Neural progenitor cell (in vitro differentiated cells): ENCODE results near the gene KCNQ1. TPM values are rescaled to one million over a fixed set of nuclear protein-coding genes. Genes with fewer than 3 reads are reported as not detected.

Experiments
- DNase-seq: peaks from one replicate; pipeline ENCODE4 v3.0.0-alpha.2; 2016; ENCODE audit warnings: low spot score
- H2AFZ ChIP-seq: fragments of 200-600 bp; sonication (generic); replicated peaks from 2 replicates; pipeline ENCODE4 v1.6.1; 2016; ENCODE audit warnings: antibody characterized with exemption
- H3F3A ChIP-seq: fragments of 200-600 bp; sonication (generic); 2 replicates; pipeline ENCODE4 v1.6.1; 2016; ENCODE audit warnings: antibody characterized with exemption, low read depth
- H3K27ac ChIP-seq: fragments of 200-600 bp; sonication (generic); 2 replicates; pipeline ENCODE4 v1.5.1; 2016; ENCODE audit warnings: mild to moderate bottlenecking
- H3K27me3 ChIP-seq: fragments of 200-600 bp; sonication (generic); 2 replicates; pipeline ENCODE4 v1.6.1; 2016; ENCODE audit warnings: mild to moderate bottlenecking, moderate library complexity
- H3K36me3 ChIP-seq: fragments of 200-600 bp; sonication (generic); 2 replicates; pipeline ENCODE4 v1.5.1; 2016
- H3K4me1 ChIP-seq: fragments of 200-600 bp; sonication (generic); 2 replicates; pipeline ENCODE4 v1.6.1; 2016; ENCODE audit warnings: mixed run types
- H3K4me2 ChIP-seq: fragments of 200-600 bp; sonication (generic); 2 replicates; pipeline ENCODE4 v1.6.1; 2016
- H3K4me3 ChIP-seq: fragments of 200-600 bp; sonication (generic); 2 replicates; pipeline ENCODE4 v1.5.1; 2016
- H3K79me2 ChIP-seq: fragments of 200-600 bp; sonication (generic); 2 replicates; pipeline ENCODE4 v1.6.1; 2016; ENCODE audit warnings: low read depth
- H3K9ac ChIP-seq: fragments of 200-600 bp; sonication (generic); 2 replicates; pipeline ENCODE4 v1.6.1; 2016
- H3K9me3 ChIP-seq: fragments of 200-600 bp; sonication (generic); 2 replicates; pipeline ENCODE4 v1.5.1; 2016; ENCODE audit warnings: low read depth
- H4K20me1 ChIP-seq: fragments of 200-600 bp; sonication (generic); 2 replicates; pipeline ENCODE4 v1.6.1; 2016; ENCODE audit warnings: low read depth
- H3K27ac Mint-ChIP-seq: 3 replicates; pipeline ENCODE4 v1.8.0; 2021; ENCODE audit warnings: mixed read lengths
- H3K27me3 Mint-ChIP-seq: 2 replicates; pipeline ENCODE4 v1.8.0; 2022; ENCODE audit warnings: low read depth, mild to moderate bottlenecking, inconsistent platforms, moderate library complexity, mixed read lengths; ENCODE audit not compliant: insufficient read depth
- H3K36me3 Mint-ChIP-seq: 3 replicates; pipeline ENCODE4 v1.8.0; 2021; ENCODE audit warnings: mixed read lengths
- H3K4me1 Mint-ChIP-seq: 3 replicates; pipeline ENCODE4 v1.8.0; 2021; ENCODE audit warnings: mixed read lengths
- H3K4me3 Mint-ChIP-seq: 3 replicates; pipeline ENCODE4 v1.8.0; 2021; ENCODE audit warnings: mild to moderate bottlenecking, moderate library complexity, mixed read lengths
- H3K9me3 Mint-ChIP-seq: 3 replicates; pipeline ENCODE4 v1.8.0; 2020; ENCODE audit warnings: mixed read lengths
- CTCF ChIP-seq: fragments of 200-600 bp; sonication (generic); IDR thresholded peaks from 2 replicates; pipeline ENCODE4 v1.5.1; 2017; ENCODE audit warnings: antibody characterized with exemption, mild to moderate bottlenecking
- EZH2 ChIP-seq: fragments of 200-600 bp; sonication (generic); IDR thresholded peaks from 2 replicates; pipeline ENCODE4 v1.6.1; 2017; ENCODE audit warnings: antibody characterized with exemption, mild to moderate bottlenecking, moderate library complexity
- EZH2phosphoT487 ChIP-seq: fragments of 200-600 bp; sonication (generic); IDR thresholded peaks from 2 replicates; pipeline ENCODE4 v1.6.1; 2017; ENCODE audit warnings: antibody characterized with exemption
- total RNA-seq: library from RNA; depleted of rRNA; stranded (reverse); fragments of >200 nt; gene quantifications from 2 replicates; pipeline ENCODE4 v1.2.3, GENCODE V29; 2015; ENCODE audit warnings: low replicate concordance

KCNQ1 gene
- total RNA-seq, 1 donor from 2014 or later, result 0.11 TPM

DNA sequence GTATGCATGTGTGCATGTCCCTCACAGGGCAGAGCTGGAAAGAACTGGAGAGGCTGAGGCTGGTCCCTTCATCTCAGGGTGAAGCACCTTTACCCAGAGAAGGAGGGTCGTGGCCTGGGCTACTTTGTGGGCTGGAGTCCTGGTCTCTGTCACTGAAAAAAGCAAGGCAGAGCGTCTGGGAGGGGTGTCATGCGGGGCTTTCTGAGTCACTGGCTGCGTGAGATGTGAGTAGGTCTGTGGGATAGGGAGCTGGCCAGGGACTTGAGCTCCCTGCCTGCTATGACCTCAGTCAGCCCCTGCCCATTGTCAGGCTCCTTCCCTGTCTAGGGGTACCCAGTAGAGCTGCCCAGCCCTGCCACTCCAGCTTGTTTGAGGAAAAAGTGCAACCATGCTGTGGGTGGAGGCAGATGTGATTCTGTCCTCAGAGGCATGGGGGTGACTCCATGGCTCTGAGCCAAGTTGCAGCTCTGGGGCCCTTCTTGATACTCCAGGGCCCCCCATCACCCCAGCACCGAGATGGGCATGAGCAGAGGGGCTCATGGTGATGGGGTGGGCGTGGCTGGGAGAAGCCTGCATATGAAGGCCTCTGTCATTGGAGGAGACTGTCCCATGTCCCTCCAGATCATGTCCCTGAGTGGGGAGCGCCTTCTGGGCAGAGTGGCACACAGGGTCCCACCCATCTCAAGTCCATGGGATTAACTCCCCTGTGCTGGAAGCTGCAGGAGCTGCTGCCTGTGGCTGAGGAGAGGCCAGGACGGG lies 27.8 kb downstream of the KCNQ1 start:
- no peak for DNase-seq
- no peak overlapping the region for H3K9ac ChIP-seq
- peaks cover 84% of the 10 kb centered on the region for H3K27me3 ChIP-seq
- no peaks in the 10 kb centered on the region for H4K20me1 ChIP-seq
- no peak overlapping the region for H2AFZ ChIP-seq
- peaks cover 3% of the 10 kb centered on the region for H3K9me3 Mint-ChIP-seq
- H3K9me3 ChIP-seq, result no peaks in the 10 kb centered on the region
- H3K36me3 ChIP-seq, result no peaks in the 10 kb centered on the region
- no peaks in the 10 kb centered on the region for H3K4me1 ChIP-seq
- peak overlapping the region; percentile 1 for H3K4me3 Mint-ChIP-seq
- H3K79me2 ChIP-seq, result no peaks in the 10 kb centered on the region
- H3K36me3 Mint-ChIP-seq, result no peaks in the 10 kb centered on the region
- no peak overlapping the region for H3K27ac Mint-ChIP-seq
- no peak for TF ChIP-seq EZH2phosphoT487
- TF ChIP-seq EZH2, result no peak
- TF ChIP-seq CTCF, result no peak
- no peaks in the 10 kb centered on the region for H3F3A ChIP-seq
- H3K27me3 Mint-ChIP-seq, result peaks cover 16% of the 10 kb centered on the region
- peaks cover 3% of the 10 kb centered on the region for H3K4me1 Mint-ChIP-seq
- H3K27ac ChIP-seq, result no peak overlapping the region
- H3K4me2 ChIP-seq, result no peak overlapping the region
- H3K4me3 ChIP-seq, result no peak overlapping the region

- H3K27me3 Mint-ChIP-seq, result peaks cover 18% of the 10 kb centered on the region
- H3K4me3 Mint-ChIP-seq, result no peak overlapping the region
- H3K4me2 ChIP-seq, result no peak overlapping the region
- peaks cover 3% of the 10 kb centered on the region for H3K4me1 Mint-ChIP-seq
- no peak overlapping the region for H2AFZ ChIP-seq
- no peak overlapping the region for H3K4me3 ChIP-seq
- no peaks in the 10 kb centered on the region for H3K36me3 ChIP-seq
- peaks cover 79% of the 10 kb centered on the region for H3K27me3 ChIP-seq
- H4K20me1 ChIP-seq, result no peaks in the 10 kb centered on the region
- H3K9me3 Mint-ChIP-seq, result peaks cover 8% of the 10 kb centered on the region
- H3K36me3 Mint-ChIP-seq, result no peaks in the 10 kb centered on the region
- H3F3A ChIP-seq, result no peaks in the 10 kb centered on the region
- no peaks in the 10 kb centered on the region for H3K4me1 ChIP-seq
- no peak overlapping the region for H3K27ac ChIP-seq
- H3K27ac Mint-ChIP-seq, result no peak overlapping the region
- TF ChIP-seq CTCF, result no peak
- TF ChIP-seq EZH2, result no peak
- TF ChIP-seq EZH2phosphoT487, result no peak
- H3K9me3 ChIP-seq, result no peaks in the 10 kb centered on the region
- no peak for DNase-seq
- H3K9ac ChIP-seq, result no peak overlapping the region
- H3K79me2 ChIP-seq, result no peaks in the 10 kb centered on the region
Measured at GRCh38 chr11:2473361-2474058, 28.7 kb downstream of the KCNQ1 start.

DNA sequence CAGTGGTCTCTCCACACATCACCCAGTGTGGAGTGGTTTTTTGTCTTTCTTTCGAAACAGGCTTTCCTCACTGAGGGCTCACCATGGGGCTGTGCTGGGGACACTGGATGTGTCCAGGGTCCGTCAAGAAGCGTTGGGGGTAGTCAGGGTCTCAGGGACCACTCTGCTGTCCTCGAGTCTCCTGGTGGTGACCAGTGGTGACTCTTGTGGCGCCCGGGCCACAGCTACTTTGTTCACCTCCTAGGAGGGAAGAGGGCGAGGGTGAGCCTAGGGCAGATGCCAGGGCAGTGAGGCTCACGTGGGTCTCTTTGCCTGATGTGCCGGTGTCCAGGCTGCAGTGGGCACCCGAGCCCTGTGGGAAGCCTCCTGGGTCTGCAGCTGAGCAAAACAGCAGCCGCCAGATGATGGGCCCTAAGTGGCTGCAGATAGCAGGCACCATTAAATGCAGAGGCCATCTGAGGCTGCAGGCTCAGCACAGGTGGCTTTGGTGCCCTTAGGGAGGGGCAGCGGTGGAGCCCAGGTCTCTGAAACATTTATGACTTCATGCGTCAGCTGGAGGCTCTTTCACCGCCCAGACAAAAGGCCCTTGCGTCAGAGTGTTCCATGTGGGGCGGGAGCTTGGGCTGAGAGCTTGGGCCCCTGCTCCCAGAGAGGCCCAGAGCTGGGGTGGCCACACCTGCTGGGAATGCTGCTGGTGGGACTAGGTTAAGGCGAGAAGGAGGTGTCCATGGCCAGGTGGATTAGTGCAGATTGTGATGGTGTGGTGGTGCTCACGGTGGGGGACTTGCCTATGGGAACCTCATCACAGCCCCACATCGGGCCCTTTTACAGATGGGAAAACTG lies 29.5 kb downstream of the KCNQ1 start:
- H3K4me1 Mint-ChIP-seq, result peaks cover 3% of the 10 kb centered on the region
- no peak for DNase-seq
- no peaks in the 10 kb centered on the region for H3K36me3 ChIP-seq

More for the DNA sequence above, 29.5 kb downstream of the KCNQ1 start:
- Histone ChIP-seq H2AFZ (no peak overlapping the region), H3K79me2 (no peaks in the 10 kb centered on the region), H4K20me1 (no peaks in the 10 kb centered on the region), H3K4me3 (no peak overlapping the region), H3F3A (no peaks in the 10 kb centered on the region), H3K4me1 (no peaks in the 10 kb centered on the region), H3K9me3 (no peaks in the 10 kb centered on the region), H3K27me3 (peaks cover 71% of the 10 kb centered on the region), H3K27ac (no peak overlapping the region), H3K9ac (no peak overlapping the region), H3K4me2 (no peak overlapping the region)
- Mint-ChIP-seq H3K36me3 (no peaks in the 10 kb centered on the region), H3K9me3 (peaks cover 14% of the 10 kb centered on the region), H3K27me3 (peaks cover 18% of the 10 kb centered on the region), H3K4me3 (peak overlapping the region; percentile 5), H3K27ac (peak overlapping the region; percentile 36)
- no peak for TF ChIP-seq EZH2
- TF ChIP-seq EZH2phosphoT487, result no peak
- TF ChIP-seq CTCF, result no peak
